SK-N-SH (cell line): ENCODE measurements around the gene ITGBL1. TPM values are rescaled to one million over a fixed set of nuclear protein-coding genes. Genes with fewer than 3 reads are reported as not detected.

Experiments
- CTCF ChIA-PET: fragments of 300-600, 350-600 bp; formaldehyde crosslinking; extraction: SDS; loops from one replicate; lab custom pipeline; 2021; lab: Yijun Ruan, JAX
- POLR2A ChIA-PET: fragments of 350-600 bp; sonication (Branson Sonifier 250); formaldehyde crosslinking; extraction: SDS; loops from one replicate; lab custom pipeline; 2020; ENCODE audit warnings: antibody characterized with exemption, inconsistent platforms; lab: Yijun Ruan, JAX
- DNase-seq: peaks from one replicate; pipeline ENCODE4 v3.0.0; 2012
- H2AFZ ChIP-seq: fragments of 200-600 bp; sonication (generic); 2 replicates; pipeline ENCODE4 v1.8.1; 2016; ENCODE audit warnings: antibody characterized with exemption, mild to moderate bottlenecking, low read depth
- H3F3A ChIP-seq: fragments of 200-600 bp; sonication (generic); replicated peaks from 2 replicates; pipeline ENCODE3; 2016; ENCODE audit warnings: antibody characterized with exemption, mild to moderate bottlenecking; ENCODE audit not compliant: insufficient read depth
- H3K27ac ChIP-seq, 2 experiments: fragments of 200-500 bp in 1 of 2; fragments of 200-600 bp in 1 of 2; sonication (Bioruptor generic) in 1 of 2; sonication (generic), shearing (Covaris generic) in 1 of 2; 2 replicates each; pipeline versions ENCODE4 v1.5.1 to v1.6.1; 2014 to 2016; ENCODE audit warnings: low read depth in 2 of 2, inconsistent platforms in 1 of 2, low read length in 1 of 2, mild to moderate bottlenecking in 1 of 2, mixed read lengths in 1 of 2
- H3K27me3 ChIP-seq: fragments of 200-600 bp; sonication (generic), shearing (Covaris generic); 2 replicates; pipeline ENCODE4 v1.6.1; 2016; ENCODE audit warnings: mixed run types; ENCODE audit not compliant: insufficient read depth
- H3K36me3 ChIP-seq, 2 experiments: fragments of 200-500 bp in 1 of 2; fragments of 200-600 bp in 1 of 2; sonication (Bioruptor generic) in 1 of 2; sonication (generic) in 1 of 2; replicated peaks in 1 of 2; 2 replicates each; pipeline versions ENCODE3 to v1.5.1; 2014 to 2016; ENCODE audit warnings: low read length in 1 of 2, mild to moderate bottlenecking in 1 of 2; ENCODE audit not compliant: insufficient read depth in 2 of 2, control insufficient read depth in 1 of 2
- H3K4me1 ChIP-seq, 2 experiments: fragments of 200-500 bp in 1 of 2; fragments of 200-600 bp in 1 of 2; sonication (Bioruptor generic) in 1 of 2; sonication (generic), shearing (Covaris generic) in 1 of 2; 2 replicates each; pipeline versions ENCODE4 v1.5.1 to v1.6.1; 2014 to 2016; ENCODE audit warnings: low read depth in 1 of 2, low read length in 1 of 2, mixed run types in 1 of 2; ENCODE audit not compliant: insufficient read depth in 2 of 2, control insufficient read depth in 1 of 2
- H3K4me2 ChIP-seq: fragments of 200-600 bp; sonication (generic), shearing (Covaris generic); 2 replicates; pipeline ENCODE4 v1.6.1; 2017; ENCODE audit warnings: mixed run types
- H3K4me3 ChIP-seq, 2 experiments: fragments of 200-500 bp in 1 of 2; fragments of 200-600 bp in 1 of 2; sonication (Bioruptor generic) in 1 of 2; sonication (generic), shearing (Covaris generic) in 1 of 2; 2 replicates each; pipeline versions ENCODE4 v1.5.1 to v1.8.1; 2014 to 2016; ENCODE audit warnings: low read depth in 2 of 2, inconsistent platforms in 1 of 2, low read length in 1 of 2, mild to moderate bottlenecking in 1 of 2, mixed read lengths in 1 of 2, moderate library complexity in 1 of 2
- H3K79me2 ChIP-seq: fragments of 200-600 bp; sonication (generic); 2 replicates; pipeline ENCODE4 v1.8.1; 2017; ENCODE audit warnings: mild to moderate bottlenecking; ENCODE audit not compliant: insufficient read depth
- H3K9ac ChIP-seq: fragments of 200-600 bp; sonication (generic); 2 replicates; pipeline ENCODE4 v1.6.1; 2017; ENCODE audit warnings: mixed run types
- H3K9me2 ChIP-seq: fragments of 200-600 bp; sonication (generic); 2 replicates; pipeline ENCODE4 v1.6.1; 2017; ENCODE audit warnings: mixed run types
- H3K9me3 ChIP-seq: fragments of 200-600 bp; sonication (generic); 2 replicates; pipeline ENCODE4 v1.6.1; 2017; ENCODE audit warnings: mixed run types, mild to moderate bottlenecking, moderate library complexity
- H4K20me1 ChIP-seq: fragments of 200-600 bp; sonication (generic); 2 replicates; pipeline ENCODE4 v1.6.1; 2017; ENCODE audit warnings: mild to moderate bottlenecking, mixed run types; ENCODE audit not compliant: insufficient read depth
- ELF1 ChIP-seq: IDR thresholded peaks from 2 replicates; pipeline ENCODE4 v1.4.0; 2012
- EZH2phosphoT487 ChIP-seq: fragments of 200-600 bp; sonication (generic); IDR thresholded peaks from 2 replicates; pipeline ENCODE4 v1.6.1; 2017; ENCODE audit warnings: low read depth, mixed run types, mild to moderate bottlenecking, antibody characterized with exemption, moderate library complexity, borderline replicate concordance
- FOSL2 ChIP-seq: IDR thresholded peaks from 2 replicates; pipeline ENCODE4 v1.4.0; 2012; ENCODE audit warnings: low read depth, mild to moderate bottlenecking, moderate library complexity, borderline replicate concordance
- GATA2 ChIP-seq: sonication (generic); formaldehyde crosslinking; IDR thresholded peaks from 2 replicates; pipeline ENCODE4 v1.5.0; 2020; ENCODE audit warnings: mild to moderate bottlenecking, missing genetic modification reagents
- MAX ChIP-seq: IDR thresholded peaks from 2 replicates; pipeline ENCODE4 v1.4.0; 2012; ENCODE audit warnings: low read depth
- MXI1 ChIP-seq: IDR thresholded peaks from 2 replicates; pipeline ENCODE4 v1.6.1; 2012; ENCODE audit warnings: mild to moderate bottlenecking, low read depth, low read length, improper control_type of control experiment
- NFIC ChIP-seq: IDR thresholded peaks from 2 replicates; pipeline ENCODE4 v1.4.0; 2012; ENCODE audit warnings: borderline replicate concordance
- NRF1 ChIP-seq: IDR thresholded peaks from 2 replicates; pipeline ENCODE4 v1.6.1; 2012; ENCODE audit warnings: low read depth, mild to moderate bottlenecking, low read length
- PBX3 ChIP-seq: IDR thresholded peaks from 2 replicates; pipeline ENCODE4; 2012
- POLR2AphosphoS5 ChIP-seq: IDR thresholded peaks from 2 replicates; pipeline ENCODE4 v1.6.1; 2012; ENCODE audit warnings: low read depth, low read length
- REST ChIP-seq: IDR thresholded peaks from 2 replicates; pipeline ENCODE4 v1.6.1; 2012; ENCODE audit warnings: mild to moderate bottlenecking, low read depth, low read length, moderate library complexity
- RFX5 ChIP-seq: IDR thresholded peaks from 2 replicates; pipeline ENCODE4 v1.6.1; 2012; ENCODE audit warnings: mild to moderate bottlenecking, improper control_type of control experiment, low read length
- SIN3A ChIP-seq: IDR thresholded peaks from 2 replicates; pipeline ENCODE4 v1.6.1; 2012; ENCODE audit warnings: low read depth, mild to moderate bottlenecking, low read length, moderate library complexity, borderline replicate concordance
- SMC3 ChIP-seq: IDR thresholded peaks from 2 replicates; pipeline ENCODE4 v1.6.1; 2012; ENCODE audit warnings: low read depth, low read length, improper control_type of control experiment
- TAF1 ChIP-seq: IDR thresholded peaks from 2 replicates; pipeline ENCODE4 v1.6.1; 2012; ENCODE audit warnings: low read depth, mild to moderate bottlenecking, low read length, moderate library complexity, borderline replicate concordance
- TCF12 ChIP-seq: IDR thresholded peaks from 2 replicates; pipeline ENCODE4 v1.4.0; 2012
- YY1 ChIP-seq: IDR thresholded peaks from 2 replicates; pipeline ENCODE4 v1.4.0; 2012; ENCODE audit warnings: low read depth, mild to moderate bottlenecking
- ZBTB33 ChIP-seq: IDR thresholded peaks from 2 replicates; pipeline ENCODE4 v1.4.0; 2012; ENCODE audit warnings: low read depth, borderline replicate concordance
- WGBS: methylation state at CpG from one replicate; pipeline ENCODE4 v1.1.6; 2017; ENCODE audit warnings: low lambda C conversion rate; 5-methylcytosine and 5-hydroxymethylcytosine counted together
- polyA plus RNA-seq, 3 experiments: library from polyadenylated mRNA; depleted of rRNA; stranded (reverse); fragments of >200 nt; gene quantifications; 2 replicates each; pipeline ENCODE4 v1.2.3, GENCODE V29; 2012

ITGBL1 gene
- polyA plus RNA-seq, 1 of the 3 experiments (the other 2 are of a cell fraction): 78.7 TPM

- Histone ChIP-seq H4K20me1 (no peaks in the 10 kb centered on the region), H3K27me3 (no peaks in the 10 kb centered on the region), H3K4me3 (no peak overlapping the region; a peak in 1 of 4 replicates), H3K9me3 (no peaks in the 10 kb centered on the region), H3K79me2 (no peaks in the 10 kb centered on the region), H3K4me2 (no peak overlapping the region), H2AFZ (no peak overlapping the region), H3K36me3 (peaks cover 26 to 27% of the 10 kb centered on the region in 2 experiments), H3K9ac (no peak overlapping the region), H3K9me2 (no peaks in the 10 kb centered on the region), H3K4me1 (peaks cover 0 to 4% of the 10 kb centered on the region in 2 experiments), H3K27ac (no peak overlapping the region), H3F3A (no peaks in the 10 kb centered on the region)
- CTCF ChIA-PET: interaction anchor here (1.8 to 2.6 kb wide), 2 partner anchors 11 to 32 kb away, joined by 5 to 10 read pairs; no protein-coding TSS in a partner anchor
- POLR2A ChIA-PET: no interaction called here
- no peak for DNase-seq
- WGBS: 97% methylated on average over 2 of the region's 2 CpGs
- no peak for TF ChIP-seq NRF1
- no peak for TF ChIP-seq MXI1
- no peak for TF ChIP-seq FOSL2
- TF ChIP-seq NFIC: no peak
- no peak for TF ChIP-seq SIN3A
- TF ChIP-seq POLR2AphosphoS5: no peak
- TF ChIP-seq TCF12: no peak
- TF ChIP-seq PBX3: no peak
- TF ChIP-seq EZH2phosphoT487: no peak
- no peak for TF ChIP-seq ELF1
- no peak for TF ChIP-seq GATA2 (CRISPR knock-in tag)
- TF ChIP-seq TAF1: no peak
- TF ChIP-seq ZBTB33: no peak
- no peak for TF ChIP-seq REST
- TF ChIP-seq YY1: no peak
- no peak for TF ChIP-seq SMC3
- TF ChIP-seq RFX5: no peak
- TF ChIP-seq MAX: no peak
These were observed 274.2 kb downstream of the ITGBL1 start for GRCh38 chr13:101726681-101727080.
